GM19328 (cell line): ENCODE data around the gene MTOR.
"Not testable (repeated sequence)": the region's sequence is repeated elsewhere in the genome, so short reads cannot be mapped to it uniquely, and the experiment has no call there.

ENCODE experiments used
- ATAC-seq: cut with Tn5 transposase; IDR thresholded peaks from one replicate; pipeline ENCODE4 v1.9.1; 2021; ENCODE audit warnings: mild to moderate bottlenecking, moderate library complexity; ENCODE audit not compliant: unreplicated experiment

MTOR gene

DNA sequence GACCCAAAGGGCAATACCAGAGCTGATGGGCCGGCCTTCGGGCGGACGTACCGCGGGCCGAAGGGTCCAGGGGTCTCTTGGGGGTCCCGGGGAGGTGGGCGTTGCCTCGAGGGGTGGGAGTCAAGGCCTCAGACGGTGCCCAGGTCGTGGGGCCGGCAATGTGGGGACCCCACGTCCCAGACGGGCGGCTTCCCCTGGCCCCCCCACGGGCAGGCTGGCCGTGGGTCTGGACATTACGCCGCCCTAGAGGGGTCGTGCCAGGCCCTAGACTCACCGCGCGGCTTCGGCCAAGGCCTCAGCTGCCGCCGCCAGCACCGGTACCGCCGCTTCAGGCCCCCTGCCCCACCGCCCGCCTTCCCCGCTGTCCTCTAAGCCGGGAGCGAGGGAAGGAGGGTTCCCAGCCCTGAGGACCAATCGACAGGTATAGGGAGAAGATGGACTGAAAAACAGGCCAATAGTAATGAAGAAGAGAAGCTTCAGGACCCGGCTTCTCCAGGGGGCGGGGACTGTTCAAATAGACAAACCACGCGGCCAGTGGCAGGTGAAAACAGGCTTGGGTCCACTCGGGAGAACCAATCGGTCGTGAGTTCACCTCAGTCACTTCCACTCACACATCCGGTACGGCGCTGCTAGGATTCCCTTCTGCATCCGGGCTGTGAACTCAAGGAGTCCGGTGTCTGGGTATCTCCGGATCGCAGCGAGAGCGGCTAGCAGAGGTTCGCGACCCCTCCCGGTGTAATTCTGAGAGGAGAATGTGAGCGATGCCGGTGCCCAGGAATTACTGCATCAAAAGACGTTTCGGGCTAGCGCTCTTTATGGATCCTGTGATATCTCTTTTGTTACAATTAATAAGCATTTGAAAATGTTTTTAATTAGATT lies at the start of gene MTOR:
Gene MTOR, minus strand, starts transcription at position 381 of the 879 bp plus-strand sequence. CDS start 3,142 bp downstream, outside the sequence.
- peak; percentile 98 for ATAC-seq

GRCh38 chr1:11309385-11309784 lies 47.0 kb upstream of the MTOR start:
- ATAC-seq = no peak

- no peak for ATAC-seq
Observed at GRCh38 chr1:11308699-11309224, 46.4 kb upstream of the MTOR start.

- ATAC-seq = no peak
Observed at GRCh38 chr1:11307852-11308251, 45.5 kb upstream of the MTOR start.

- not testable (repeated sequence) for ATAC-seq
Observed at GRCh38 chr1:11305516-11305915, 43.2 kb upstream of the MTOR start.

DNA sequence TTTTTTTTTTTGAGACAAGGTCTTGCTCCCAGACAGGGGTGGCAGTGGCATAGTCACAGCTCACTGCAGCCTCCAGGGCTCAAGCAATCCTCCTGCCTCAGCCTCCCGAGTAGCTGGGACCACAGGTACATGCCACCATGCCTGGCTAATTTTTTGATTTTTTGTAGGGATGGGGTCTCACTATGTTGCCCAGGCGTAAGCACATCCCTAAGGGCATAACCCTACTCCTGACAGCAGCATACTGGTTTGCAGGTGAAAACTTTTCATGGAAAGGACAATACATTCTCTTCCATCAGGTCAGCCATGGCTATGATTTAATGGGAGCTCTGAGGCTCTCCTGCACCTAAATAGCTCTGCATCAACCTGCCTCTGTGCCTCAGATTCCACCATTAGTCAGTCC lies 40.0 kb upstream of the MTOR start:
- ATAC-seq = no peak

DNA sequence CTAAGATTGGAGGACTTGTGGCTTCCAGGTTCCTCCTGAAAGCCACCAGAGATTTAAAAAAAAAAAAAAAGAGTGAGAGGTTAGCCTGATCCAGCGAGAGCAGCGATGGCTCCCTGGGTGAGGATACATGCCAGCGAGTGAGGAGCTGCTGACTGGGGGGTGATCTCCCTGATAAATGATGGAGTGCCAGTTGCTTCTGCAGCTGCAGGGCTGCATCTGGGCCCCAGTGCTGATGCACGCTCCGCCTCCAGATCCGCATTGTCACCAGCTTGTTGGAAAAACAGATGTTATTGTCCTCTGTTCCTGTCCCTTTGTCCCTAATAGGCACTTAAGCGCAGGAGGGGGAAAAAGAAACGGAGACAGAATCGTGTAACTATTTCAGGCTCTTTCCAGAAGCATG lies 39.2 kb upstream of the MTOR start:
- no peak for ATAC-seq

- ATAC-seq = no peak
Observed at GRCh38 chr1:11299225-11299574, 36.8 kb upstream of the MTOR start.

- ATAC-seq = no peak
Observed at GRCh38 chr1:11298390-11299224, 36.3 kb upstream of the MTOR start.

- ATAC-seq = not testable (repeated sequence)
Observed at GRCh38 chr1:11297774-11298173, 35.4 kb upstream of the MTOR start.

DNA sequence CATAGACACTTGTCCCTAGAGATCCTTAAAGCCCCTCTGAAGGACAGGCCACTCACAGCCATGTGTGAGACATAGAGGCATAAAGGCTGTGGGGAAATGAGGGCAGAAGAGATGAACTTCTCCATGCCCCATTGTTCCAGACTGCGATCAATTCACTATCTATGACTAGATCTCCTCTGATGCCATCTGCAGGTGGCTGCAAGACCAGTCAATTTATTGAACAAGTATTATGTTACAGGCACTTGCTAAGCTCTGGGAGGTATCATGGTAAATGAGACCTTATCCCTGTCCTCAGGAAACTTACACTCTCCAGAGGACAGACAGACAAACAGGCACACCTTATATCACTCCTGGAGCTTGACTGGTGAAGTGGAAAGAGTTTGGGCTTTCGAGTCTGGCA lies 33.6 kb upstream of the MTOR start:
- ATAC-seq = no peak

GRCh38 chr1:11294951-11295350 lies 32.6 kb upstream of the MTOR start:
- no peak for ATAC-seq

DNA sequence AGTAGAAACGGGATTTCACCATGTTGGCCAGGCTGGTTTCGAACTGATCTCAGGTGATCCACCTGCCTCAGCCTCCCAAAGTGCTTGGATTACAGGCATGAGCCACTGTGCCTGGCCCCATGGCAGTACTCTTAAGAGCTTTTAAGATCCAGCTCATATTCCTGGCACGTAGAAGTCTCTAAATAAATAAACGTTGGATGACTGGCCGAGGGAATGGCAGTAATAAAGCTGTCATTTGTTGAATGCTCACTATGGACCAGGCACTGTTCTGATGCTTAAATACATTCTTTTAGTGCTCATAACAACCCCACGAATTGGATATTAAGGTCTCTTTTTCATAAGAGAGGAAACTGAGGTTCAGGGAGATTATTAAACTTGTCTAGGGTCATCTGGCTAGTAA lies 31.5 kb upstream of the MTOR start:
- no peak for ATAC-seq

GRCh38 chr1:11291049-11291448 lies 28.7 kb upstream of the MTOR start:
- no peak for ATAC-seq

- ATAC-seq = no peak
Observed at GRCh38 chr1:11289064-11289463, 26.7 kb upstream of the MTOR start.

GRCh38 chr1:11286735-11287410 lies 24.5 kb upstream of the MTOR start:
- no peak for ATAC-seq

DNA sequence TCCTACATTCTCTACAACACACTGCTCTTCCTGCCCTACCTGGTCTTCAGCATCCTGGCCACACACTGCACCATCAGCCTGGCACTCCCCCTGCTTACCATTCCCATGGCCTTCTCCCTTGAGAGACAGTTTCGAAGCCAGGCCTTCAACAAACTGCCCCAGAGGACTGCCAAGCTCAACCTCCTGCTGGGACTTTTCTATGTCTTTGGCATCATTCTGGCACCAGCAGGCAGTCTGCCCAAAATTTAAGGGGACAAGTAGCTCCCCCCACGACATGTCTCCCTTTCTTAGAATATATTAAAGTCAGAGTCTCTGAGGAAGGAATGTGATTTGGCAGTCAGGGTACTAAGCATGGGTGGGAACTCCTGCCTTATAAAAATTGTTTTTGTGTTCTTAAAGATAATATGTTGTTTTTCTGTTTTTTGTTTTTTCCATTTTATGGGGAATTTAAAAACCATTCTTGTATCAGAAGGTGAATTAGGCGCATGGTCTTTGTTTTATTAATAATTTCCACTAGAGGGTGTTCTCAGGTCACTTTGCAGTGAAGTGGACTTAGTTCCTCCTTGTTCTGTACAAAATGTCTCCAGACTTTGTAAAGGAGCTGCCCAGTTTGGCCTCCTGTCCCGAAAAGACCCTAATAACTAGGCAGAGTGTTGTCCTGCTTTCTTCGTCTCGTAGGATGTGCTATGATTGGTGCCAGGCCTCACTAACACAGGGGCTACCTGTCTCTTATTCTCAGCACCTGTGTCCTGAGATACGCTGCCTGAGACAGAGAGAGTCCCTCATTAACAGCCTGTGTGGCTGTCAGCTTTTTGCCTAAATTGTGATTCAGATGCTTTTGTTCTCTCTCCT lies 23.8 kb upstream of the MTOR start:
- ATAC-seq = no peak

- ATAC-seq = no peak
Observed at GRCh38 chr1:11284784-11285183, 22.4 kb upstream of the MTOR start.

DNA sequence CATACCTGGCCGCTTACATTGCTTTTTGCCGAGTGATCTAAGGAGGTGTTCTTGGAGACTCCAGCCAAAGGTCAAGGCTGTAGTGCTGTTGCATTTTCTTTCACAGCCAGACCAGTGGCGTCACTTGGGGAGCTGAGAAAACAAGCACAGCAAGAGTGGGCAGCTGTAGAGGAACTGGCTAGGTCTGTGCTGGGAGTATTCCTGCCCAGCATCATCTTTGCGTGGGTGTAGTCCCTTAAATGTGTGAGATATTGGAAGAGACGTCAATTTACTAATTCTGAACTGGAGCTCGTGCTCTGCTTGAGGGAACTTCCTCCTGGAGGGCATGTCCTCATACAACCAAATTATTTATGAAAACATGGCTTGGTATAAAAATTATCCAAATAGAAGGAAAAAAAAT lies 20.8 kb upstream of the MTOR start:
- no peak for ATAC-seq
